GM19467 (cell line): ENCODE results near the gene GFRA4.
"Not testable (repeated sequence)": the region's sequence is repeated elsewhere in the genome, so short reads cannot be mapped to it uniquely, and the experiment has no call there.

Experiments used
- ATAC-seq: cut with Tn5 transposase; IDR thresholded peaks from one replicate; pipeline ENCODE4 v1.9.1; 2021; ENCODE audit warnings: mild to moderate bottlenecking, moderate library complexity; ENCODE audit not compliant: unreplicated experiment

GFRA4 gene

DNA sequence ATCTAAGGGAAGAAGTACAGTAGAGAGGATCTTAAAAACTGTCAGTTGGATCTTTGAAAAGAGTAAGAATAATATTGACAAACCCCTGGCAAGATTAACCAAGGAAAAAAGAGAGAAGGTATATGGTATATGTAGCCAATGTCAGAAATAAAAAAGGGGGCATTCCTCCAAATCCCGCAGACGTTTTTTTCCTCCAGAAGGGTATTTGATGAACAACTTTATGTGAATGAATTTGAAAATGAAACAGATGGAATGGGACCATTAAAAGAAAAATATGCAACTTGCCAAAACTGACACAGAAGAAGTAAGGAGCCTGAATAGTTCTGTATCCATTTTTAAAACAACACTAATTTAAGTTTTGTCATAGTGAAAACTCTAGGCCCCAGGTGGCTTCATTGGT, 35.7 kb downstream of the GFRA4 start:
- ATAC-seq, result no peak

- ATAC-seq, result no peak
Measured at GRCh38 chr20:3622406-3622805, 40.8 kb downstream of the GFRA4 start.

DNA sequence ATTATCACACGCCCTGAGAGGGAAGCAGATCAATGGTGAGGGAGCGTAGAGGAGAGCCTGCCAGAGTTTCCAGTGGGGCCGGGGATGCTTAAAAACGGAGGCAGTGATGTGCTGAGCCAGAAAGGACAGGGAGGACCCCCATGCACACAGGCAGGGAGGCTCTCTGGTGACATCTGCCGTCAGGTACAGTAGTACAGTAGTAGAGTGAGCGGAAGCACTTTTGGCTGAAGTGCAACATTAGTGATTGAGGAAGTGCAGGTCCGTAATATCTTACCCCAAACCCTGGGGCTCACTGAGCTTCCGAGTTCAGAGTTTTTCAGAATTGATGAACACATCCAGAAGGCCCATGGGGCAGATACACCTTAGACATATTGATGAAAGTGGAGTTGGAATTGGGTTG, 42.1 kb downstream of the GFRA4 start:
- ATAC-seq, result no peak

GRCh38 chr20:3616250-3616649, 46.9 kb downstream of the GFRA4 start:
- ATAC-seq, result no peak

DNA sequence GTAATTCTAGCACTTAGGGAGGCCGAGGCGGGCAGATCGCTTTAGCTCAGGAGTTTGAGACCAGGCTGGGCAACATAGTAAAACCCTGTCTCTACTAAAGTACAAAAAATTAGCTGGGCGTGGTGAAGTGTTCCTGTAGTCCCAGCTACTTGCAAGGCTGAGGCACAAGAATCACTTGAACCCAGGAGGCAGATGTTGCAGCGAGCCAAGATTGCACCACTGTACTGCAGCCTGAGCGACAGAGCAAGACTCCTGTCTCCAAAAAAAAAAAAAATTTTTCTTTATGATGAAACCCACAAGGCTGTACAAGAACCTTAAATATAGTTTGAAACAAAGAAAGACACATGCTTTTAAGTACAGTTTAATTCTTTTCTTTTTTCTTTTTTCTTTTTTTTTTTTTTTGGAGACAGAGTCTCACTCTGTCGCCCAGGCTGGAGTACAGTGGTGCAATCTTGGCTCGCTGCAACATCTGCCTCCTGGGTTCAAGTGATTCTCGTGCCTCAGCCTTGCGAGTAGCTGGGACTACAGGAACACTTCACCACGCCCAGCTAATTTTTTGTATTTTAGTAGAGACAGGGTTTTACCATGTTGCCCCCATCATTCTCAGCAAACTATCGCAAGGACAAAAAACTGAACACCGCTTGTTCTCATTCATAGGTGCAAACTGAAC, 47.9 kb downstream of the GFRA4 start:
- not testable (repeated sequence) for ATAC-seq

DNA sequence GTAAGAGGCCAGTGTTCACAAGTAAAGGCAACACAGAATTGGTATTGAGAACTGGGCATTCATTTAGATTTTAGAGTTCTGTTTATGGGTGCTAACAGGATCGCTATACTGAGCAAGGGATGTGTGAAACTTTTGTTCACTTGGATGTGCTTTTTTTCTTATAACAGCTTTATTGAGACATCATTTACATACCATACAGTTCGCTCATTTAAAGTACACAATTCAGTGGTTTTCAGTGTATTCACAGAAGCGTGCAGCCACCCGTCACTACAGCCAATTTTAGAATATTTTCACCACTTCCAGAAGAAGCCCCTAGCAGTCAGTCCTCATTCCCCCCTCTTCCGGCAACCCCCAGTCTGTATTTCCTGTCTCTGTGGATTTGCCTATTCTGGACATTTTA, 48.7 kb downstream of the GFRA4 start:
- ATAC-seq, result no peak

GRCh38 chr20:3613821-3614440, 49.3 kb downstream of the GFRA4 start:
- ATAC-seq, result no peak

DNA sequence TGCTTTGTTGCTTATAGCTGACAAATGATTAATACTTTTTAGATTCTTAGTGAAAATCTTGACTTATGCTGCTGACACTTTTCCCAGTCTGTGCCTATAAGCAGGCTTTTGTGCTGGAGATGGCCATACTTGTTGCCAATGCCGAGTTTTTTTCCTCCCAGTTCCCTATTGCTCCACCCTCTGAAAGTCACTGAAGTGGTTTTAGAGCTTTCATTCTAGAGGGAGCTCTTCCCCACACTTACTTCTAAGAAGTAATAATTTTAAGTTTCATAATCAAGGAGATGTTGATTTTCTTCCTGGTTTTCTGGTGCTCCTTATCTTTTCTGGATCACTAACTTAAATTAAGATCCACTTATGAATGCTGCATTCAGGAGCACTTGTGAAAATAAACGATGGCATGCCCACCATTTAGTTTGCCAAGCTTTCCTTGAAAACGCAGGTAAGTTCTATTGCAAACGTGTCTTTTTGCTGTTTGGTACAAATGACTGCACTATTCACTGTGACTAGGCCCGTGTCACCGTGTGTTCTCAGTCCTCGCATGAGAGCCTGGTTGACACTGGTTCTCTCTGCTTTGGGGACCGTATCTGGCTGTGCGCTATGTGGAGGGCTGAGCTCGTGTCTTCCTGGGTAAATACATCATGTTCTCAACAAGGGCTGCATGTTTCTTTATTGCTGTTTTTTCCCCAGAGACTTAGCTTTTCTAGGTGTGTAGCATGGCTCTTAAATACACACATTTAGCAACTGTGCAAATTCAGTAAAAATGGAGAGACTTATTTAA, 50.2 kb downstream of the GFRA4 start:
- no peak for ATAC-seq

DNA sequence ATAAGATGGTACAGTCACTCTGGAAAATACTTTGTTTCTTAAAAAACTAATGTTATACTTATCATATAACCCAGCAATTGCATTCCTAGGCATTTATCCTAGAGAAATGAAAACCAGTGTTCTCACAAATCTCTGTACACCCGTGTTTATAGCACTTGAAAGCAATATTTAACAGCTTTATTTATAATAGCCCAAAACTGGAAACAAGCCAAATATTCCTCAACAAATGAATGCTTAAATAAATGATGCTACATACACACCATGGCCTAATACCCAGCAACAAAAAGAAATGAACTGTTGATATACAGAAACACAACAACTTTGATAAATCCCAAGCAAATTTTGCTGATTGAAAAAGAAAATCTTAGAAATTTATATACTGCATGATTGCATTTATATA, 51.3 kb downstream of the GFRA4 start:
- ATAC-seq, result no peak
